Right lung (tissue), 5 donors: ENCODE results near the gene RAB34. TPM values are rescaled to one million over a fixed set of nuclear protein-coding genes. Genes with fewer than 3 reads are reported as not detected.

Source experiments
- DNase-seq, 2 donors: peaks; one replicate each; pipeline ENCODE4 v3.0.0-alpha.2; 2013
- polyA plus RNA-seq, 5 donors: library from polyadenylated mRNA; unstranded; fragments of 120-200 nt; gene quantifications; one replicate each; pipeline versions ENCODE4 v1.2.1 to v1.2.3, GENCODE V29; 2013; ENCODE audit warnings: inconsistent platforms in 1 of 5, low replicate concordance in 1 of 5; ENCODE audit not compliant: insufficient read length in 5 of 5, insufficient read depth in 1 of 5

RAB34 gene
- polyA plus RNA-seq, 5 donors: 180 to 195 (median 187) TPM

- DNase-seq: no peak
These were observed 2.5 kb downstream of the RAB34 start for GRCh38 chr17:28715217-28715616.

- DNase-seq: no peak
These were observed 3.4 kb downstream of the RAB34 start for GRCh38 chr17:28714281-28714680.

- no peak for DNase-seq
These were observed 4.8 kb downstream of the RAB34 start for GRCh38 chr17:28712705-28713415.

GRCh38 chr17:28712032-28712704 lies 5.5 kb downstream of the RAB34 start:
- DNase-seq: no peak

- no peak for DNase-seq
These were observed 6.0 kb downstream of the RAB34 start, which contains the start of gene PROCA1 for GRCh38 chr17:28711723-28712031. PROCA1 (minus strand) TSS chr17:28711888; CDS start chr17:28711660, 228 bp downstream.

GRCh38 chr17:28710861-28711722 lies 6.6 kb downstream of the RAB34 start:
- peak; percentile 95 to 99 for DNase-seq

GRCh38 chr17:28707339-28707720 lies 10.3 kb downstream of the RAB34 start:
- DNase-seq: no peak

GRCh38 chr17:28706471-28707338 lies 11.0 kb downstream of the RAB34 start:
- no peak for DNase-seq

- no peak for DNase-seq
These were observed 11.8 kb downstream of the RAB34 start for GRCh38 chr17:28705728-28706334.

GRCh38 chr17:28705074-28705659 lies 12.5 kb downstream of the RAB34 start:
- DNase-seq: no peak

- DNase-seq: no peak
These were observed 13.3 kb downstream of the RAB34 start for GRCh38 chr17:28704219-28704858.

GRCh38 chr17:28703552-28704218 lies 14.0 kb downstream of the RAB34 start:
- no peak for DNase-seq

GRCh38 chr17:28702752-28703150 lies 14.9 kb downstream of the RAB34 start:
- DNase-seq: no peak

GRCh38 chr17:28702026-28702751 lies 15.5 kb downstream of the RAB34 start:
- no peak for DNase-seq

GRCh38 chr17:28700830-28701492 lies 16.7 kb downstream of the RAB34 start:
- no peak for DNase-seq

GRCh38 chr17:28700278-28700677 lies 17.4 kb downstream of the RAB34 start:
- DNase-seq: no peak

- DNase-seq: no peak
These were observed 19.3 kb downstream of the RAB34 start for GRCh38 chr17:28698253-28698941.

GRCh38 chr17:28693869-28694268 lies 23.8 kb downstream of the RAB34 start:
- DNase-seq: no peak
